HepG2 (cell line): ENCODE data around the gene DCK. TPM values are rescaled to one million over a fixed set of nuclear protein-coding genes. Genes with fewer than 3 reads are reported as not detected.

ENCODE experiments used
- ATAC-seq: fragments of 200-7000 bp; cut with Tn5 transposase; 3 replicates; pipeline ENCODE4 v1.9.1; 2020; ENCODE audit warnings: mild to moderate bottlenecking, moderate library complexity
- BruUV-seq: library from RNA; stranded (reverse); fragments of 400-500 nt; replicated peaks from 2 replicates; lab custom pipeline; 2021; lab: Mats Ljungman, UMichigan
- CTCF ChIA-PET: fragments of 300-600 bp; formaldehyde crosslinking; extraction: SDS; loops from one replicate; lab custom pipeline; 2021; ENCODE audit warnings: low total read pairs, inconsistent platforms, low intra/inter-chr PET ratio; lab: Yijun Ruan, JAX
- POLR2A ChIA-PET: fragments of 350-600 bp; sonication (Branson Sonifier 250); formaldehyde crosslinking; loops from one replicate; lab custom pipeline; 2020; ENCODE audit warnings: antibody characterized with exemption, inconsistent platforms; lab: Yijun Ruan, JAX
- DNase-seq: peaks from one replicate; pipeline ENCODE4 v3.0.0-alpha.2; 2015; ENCODE audit warnings: low spot score
- FAIRE-seq: peaks from 3 replicates; lab custom pipeline; 2011; peaks lifted over from hg19 to GRCh38; lab: Jason Lieb, UNC
- H2AFZ ChIP-seq: one replicate; pipeline ENCODE4 v1.6.1; 2011; ENCODE audit warnings: low read length, inconsistent platforms
- H3K27ac ChIP-seq: fragments of 300-600 bp; 3 replicates; pipeline ENCODE4 v1.8.0; 2011; ENCODE audit warnings: mixed run types, mild to moderate bottlenecking, mixed read lengths, low read length, inconsistent platforms; ENCODE audit not compliant: insufficient read depth; ENCODE audit errors: extremely low read length
- H3K27me3 ChIP-seq, 2 experiments: fragments of 200-600 bp in 1 of 2; 2 replicates in 1 of 2; 3 replicates in 1 of 2; pipeline versions ENCODE4 v1.6.0 to v1.8.0; 2011; ENCODE audit warnings: low read length in 2 of 2, mild to moderate bottlenecking in 2 of 2, moderate library complexity in 2 of 2, inconsistent platforms in 1 of 2; ENCODE audit not compliant: insufficient read depth in 2 of 2, control insufficient read depth in 1 of 2
- H3K36me3 ChIP-seq, 2 experiments: fragments of 200-600 bp in 1 of 2; replicated peaks in 1 of 2; 2 replicates in 1 of 2; 3 replicates in 1 of 2; pipeline versions ENCODE4 v1.5.1 to v1.8.0; 2011; ENCODE audit warnings: low read length in 2 of 2, inconsistent platforms in 1 of 2; ENCODE audit not compliant: insufficient read depth in 2 of 2, control insufficient read depth in 1 of 2
- H3K4me1 ChIP-seq: 2 replicates; pipeline ENCODE4 v1.5.1; 2012; ENCODE audit warnings: low read length, inconsistent platforms; ENCODE audit not compliant: insufficient read depth
- H3K4me2 ChIP-seq: 2 replicates; pipeline ENCODE4 v1.6.0; 2011; ENCODE audit warnings: low read depth, low read length, inconsistent platforms
- H3K4me3 ChIP-seq, 3 experiments: fragments of 200-600 bp in 1 of 3; sonication (generic), shearing (Covaris generic) in 1 of 3; replicated peaks in 1 of 3; 2 replicates each; pipeline ENCODE4 v1.5.1; 2011 to 2016; ENCODE audit warnings: low read length in 3 of 3, inconsistent platforms in 2 of 3, low read depth in 2 of 3, mild to moderate bottlenecking in 2 of 3, control low read depth in 1 of 3, mixed read lengths in 1 of 3; ENCODE audit not compliant: insufficient read depth in 1 of 3
- H3K79me2 ChIP-seq: one replicate; pipeline ENCODE4 v1.6.1; 2011; ENCODE audit warnings: low read length, inconsistent platforms; ENCODE audit not compliant: insufficient read depth
- H3K9ac ChIP-seq: 2 replicates; pipeline ENCODE4 v1.6.0; 2011; ENCODE audit warnings: mild to moderate bottlenecking, low read depth, low read length, inconsistent platforms; ENCODE audit not compliant: insufficient read depth
- H3K9me3 ChIP-seq: 2 replicates; pipeline ENCODE4 v1.5.1; 2012; ENCODE audit warnings: mild to moderate bottlenecking, low read length
- H4K20me1 ChIP-seq: 2 replicates; pipeline ENCODE4 v1.6.0; 2011; ENCODE audit warnings: inconsistent platforms, mild to moderate bottlenecking, low read length, moderate library complexity; ENCODE audit not compliant: insufficient read depth
- ELF3 ChIP-seq: IDR thresholded peaks from 2 replicates; pipeline ENCODE4 v1.6.1; 2016; ENCODE audit warnings: missing genetic modification reagents, missing compliant biosample characterization
- GTF3A ChIP-seq: sonication (generic); formaldehyde crosslinking; conservative IDR thresholded peaks from 2 replicates; pipeline ENCODE4 v1.4.0; 2020; ENCODE audit warnings: mild to moderate bottlenecking, missing genetic modification reagents
- LCORL ChIP-seq, 2 experiments: fragments of 450-650 bp in 1 of 2; sonication (generic) in 1 of 2; formaldehyde crosslinking in 1 of 2; IDR thresholded peaks; 2 replicates each; pipeline versions ENCODE4 v1.5.0 to v1.6.1; 2017 to 2020; ENCODE audit warnings: antibody characterized with exemption in 1 of 2, missing genetic modification reagents in 1 of 2
- MAFF ChIP-seq: IDR thresholded peaks from 2 replicates; pipeline ENCODE4 v1.6.1; 2011; ENCODE audit warnings: low read depth, low read length, improper control_type of control experiment
- MED1 ChIP-seq: sonication (generic); formaldehyde crosslinking; IDR thresholded peaks from 2 replicates; pipeline ENCODE4 v1.4.0; 2020; ENCODE audit warnings: missing genetic modification reagents
- MIXL1 ChIP-seq: IDR thresholded peaks from 2 replicates; pipeline ENCODE4 v1.6.1; 2016
- NFIC ChIP-seq: IDR thresholded peaks from 2 replicates; pipeline ENCODE4 v1.6.1; 2012; ENCODE audit warnings: mild to moderate bottlenecking, low read length, inconsistent platforms
- PHF8 ChIP-seq: sonication (generic); formaldehyde crosslinking; IDR thresholded peaks from 2 replicates; pipeline ENCODE4 v1.5.0; 2020; ENCODE audit warnings: missing genetic modification reagents
- RFX1 ChIP-seq: fragments of 450-650 bp; IDR thresholded peaks from 2 replicates; pipeline ENCODE4 v1.6.1; 2017
- RORA ChIP-seq: sonication (generic); formaldehyde crosslinking; IDR thresholded peaks from 2 replicates; pipeline ENCODE4 v1.5.0; 2020; ENCODE audit warnings: mild to moderate bottlenecking, missing genetic modification reagents, moderate library complexity
- SIX1 ChIP-seq: sonication (generic); formaldehyde crosslinking; IDR thresholded peaks from 2 replicates; pipeline ENCODE4 v1.4.0; 2020; ENCODE audit warnings: missing genetic modification reagents, borderline replicate concordance
- TEAD3 ChIP-seq: optimal IDR thresholded peaks from 2 replicates; pipeline ENCODE3; 2016; ENCODE audit warnings: borderline replicate concordance
- TEF ChIP-seq: sonication (generic); formaldehyde crosslinking; IDR thresholded peaks from 2 replicates; pipeline ENCODE4 v1.5.0; 2020; ENCODE audit warnings: missing genetic modification reagents
- USF2 ChIP-seq, 2 experiments: sonication (generic) in 1 of 2; formaldehyde crosslinking in 1 of 2; IDR thresholded peaks; 2 replicates each; pipeline versions ENCODE4 v1.5.1 to v1.6.1; 2011 to 2020; ENCODE audit warnings: borderline replicate concordance in 1 of 2, low read depth in 1 of 2, low read length in 1 of 2, mild to moderate bottlenecking in 1 of 2, missing genetic modification reagents in 1 of 2, moderate library complexity in 1 of 2
- ZNF224 ChIP-seq: sonication (generic); formaldehyde crosslinking; IDR thresholded peaks from 2 replicates; pipeline ENCODE4 v1.5.0; 2020; ENCODE audit warnings: mild to moderate bottlenecking, missing genetic modification reagents
- WGBS: methylation state at CpG from one replicate; pipeline ENCODE4 v1.1.6; 2017; ENCODE audit warnings: low lambda C conversion rate; 5-methylcytosine and 5-hydroxymethylcytosine counted together
- in situ Hi-C: cut with HindIII; loops from 2 replicates; pipeline ENCODE4 v1.10.0; 2017; ENCODE audit warnings: low pct_unique_long_range_greater_than_20kb; ENCODE audit not compliant: extremely low pct_ligation_motif_present
- intact Hi-C: fragments of 100-400 bp; cut with micrococcal nuclease; formaldehyde crosslinking; loops from one replicate; pipeline ENCODE4 v1.10.0; 2022; ENCODE audit not compliant: unreplicated experiment
- polyA plus RNA-seq, 8 experiments: library from polyadenylated mRNA; depleted of rRNA in 3 of 8; stranded (reverse) in 7 of 8; unstranded in 1 of 8; fragments of >200 nt; fragmentation: Illumina TruSeq in 4 of 8; extraction: Trizol in 4 of 8; gene quantifications; 2 replicates each; pipeline versions ENCODE4 v1.2.1 to v1.2.3, GENCODE V29; 2011 to 2016; ENCODE audit warnings: low read depth in 4 of 8, missing spikeins in 1 of 8, mixed read lengths in 1 of 8; ENCODE audit not compliant: insufficient read depth in 1 of 8
- total RNA-seq, 5 experiments: library from RNA; depleted of rRNA; stranded (reverse); fragments of >200 nt; fragmentation: Illumina TruSeq; extraction: Trizol; gene quantifications; 2 replicates each; pipeline ENCODE4 v1.2.3, GENCODE V29; 2016; ENCODE audit warnings: low read depth in 1 of 5

The DCK gene
- total and polyA plus RNA-seq, 2 of the 13 experiments (the other 11 are each of a cell fraction or from before 2014, with no cell fraction given), result 5.7 to 21.8 TPM

GRCh38 chr4:71065991-71066510, 72.6 kb downstream of the DCK start (continued):
- TF ChIP-seq USF2 (IDR thresholded peaks at IDR 0.05; ENCODE audit: low read depth, low read length), result no peak
- TF ChIP-seq USF2 (CRISPR knock-in tag; IDR thresholded peaks at IDR 0.05; ENCODE audit: borderline replicate concordance), result no peak
- no peak for TF ChIP-seq PHF8 (CRISPR knock-in tag)

- Histone ChIP-seq H3K4me1 (peaks cover 37% of the 10 kb centered on the region), H4K20me1 (0 out of 2 replicates have a peak, but pooled peaks cover 3% of the 10 kb centered on the region), H3K9ac (no peak overlapping the region), H3K36me3 (no peaks in the 10 kb centered on the region), H3K4me2 (peak overlapping the region; percentile 47), H3K27me3 (peaks cover 1 to 14% of the 10 kb centered on the region in 2 experiments; a peak in 3 of 5 replicates), H3K27ac (no peak overlapping the region), H3K9me3 (no peaks in the 10 kb centered on the region), H2AFZ (no peak overlapping the region), H3K79me2 (no peaks in the 10 kb centered on the region), H3K4me3 (no peak overlapping the region)
- no TSS peak for BruUV-seq
- WGBS, result 0% methylated on average over 4 of the region's 4 CpGs
- FAIRE-seq, result peak; percentile 8
- POLR2A ChIA-PET, result no interaction called here
- peak; percentile 97 for ATAC-seq
- in situ Hi-C loops, result no loop called here
- intact Hi-C loops, result no loop called here
- DNase-seq, result peak; percentile 85
- CTCF ChIA-PET, result no interaction called here
- TF ChIP-seq SIX1 (CRISPR knock-in tag) (peak; percentile 63; the same call in 1 of the 2 replicates), TEAD3 (CRISPR knock-in tag) (peak; percentile 58), NFIC (peak; percentile 92), TEF (no peak), RFX1 (no peak), ELF3 (CRISPR knock-in tag) (peak; percentile 70), ZNF224 (CRISPR knock-in tag) (no peak), GTF3A (CRISPR knock-in tag) (no peak), MAFF (0 out of 2 replicates have a peak, but pooled peaks have one; percentile 16), LCORL (IDR thresholded peaks at IDR 0.05) (peak; percentile 34; the same call in 1 of the 2 replicates), LCORL (CRISPR knock-in tag; IDR thresholded peaks at IDR 0.05) (no peak), MED1 (peak; percentile 19; the same call in 1 of the 2 replicates), RORA (CRISPR knock-in tag) (no peak), MIXL1 (CRISPR knock-in tag) (peak; percentile 84)
These were observed 73.6 kb downstream of the DCK start for GRCh38 chr4:71066737-71067716.
